PC-3 (cell line): ENCODE results near the gene NNAT. TPM values are rescaled to one million over a fixed set of nuclear protein-coding genes. Genes with fewer than 3 reads are reported as not detected.

Source experiments
- ATAC-seq: fragments of 200-7000 bp; cut with Tn5 transposase; 2 replicates; pipeline ENCODE4 v1.9.1; 2020; ENCODE audit warnings: mild to moderate bottlenecking, moderate library complexity
- BruUV-seq: library from RNA; stranded (reverse); fragments of 400-500 nt; replicated peaks from 2 replicates; lab custom pipeline; 2021; lab: Mats Ljungman, UMichigan
- CTCF ChIA-PET: fragments of 300-600 bp; sonication (Branson Sonifier 250); formaldehyde crosslinking; loops from one replicate; lab custom pipeline; 2022; ENCODE audit warnings: antibody characterized with exemption; lab: Charles Lee
- POLR2A ChIA-PET: fragments of 300-600 bp; sonication (Branson Sonifier 250); formaldehyde crosslinking; loops from one replicate; lab custom pipeline; 2022; ENCODE audit warnings: antibody characterized with exemption; ENCODE audit not compliant: unreplicated experiment; lab: Charles Lee
- DNase-seq: peaks from one replicate; pipeline ENCODE4 v3.0.0-alpha.2; 2015
- H2AFZ ChIP-seq: fragments of 300-600 bp; sonication (generic); 2 replicates; pipeline ENCODE4 v1.6.0; 2016; ENCODE audit warnings: antibody characterized with exemption, low read length
- H3F3A ChIP-seq: fragments of 300-600 bp; sonication (generic); one replicate; pipeline ENCODE4 v1.6.0; 2017; ENCODE audit warnings: antibody characterized with exemption, low read length, control low read depth, mild to moderate bottlenecking; ENCODE audit not compliant: unreplicated experiment
- H3K27ac ChIP-seq: fragments of 300-600 bp; sonication (generic); 2 replicates; pipeline ENCODE4 v1.5.1; 2016; ENCODE audit warnings: mild to moderate bottlenecking, low read length
- H3K27me3 ChIP-seq: fragments of 300-600 bp; sonication (generic); 2 replicates; pipeline ENCODE4 v1.6.1; 2016; ENCODE audit warnings: low read length, mixed read lengths
- H3K36me3 ChIP-seq: fragments of 300-600 bp; sonication (generic); 2 replicates; pipeline ENCODE4 v1.6.1; 2016; ENCODE audit warnings: low read depth, mixed run types, low read length, mixed read lengths
- H3K4me1 ChIP-seq: fragments of 300-600 bp; sonication (generic); 2 replicates; pipeline ENCODE4 v1.5.1; 2016; ENCODE audit warnings: low read length; ENCODE audit not compliant: insufficient read depth
- H3K4me2 ChIP-seq: fragments of 300-600 bp; sonication (generic); 2 replicates; pipeline ENCODE4 v1.6.0; 2016; ENCODE audit warnings: low read length
- H3K4me3 ChIP-seq: fragments of 300-600 bp; sonication (generic); 2 replicates; pipeline ENCODE4 v1.5.1; 2016; ENCODE audit warnings: mild to moderate bottlenecking, low read length, mixed read lengths
- H3K79me2 ChIP-seq: fragments of 300-600 bp; sonication (generic); 2 replicates; pipeline ENCODE4 v1.6.1; 2017; ENCODE audit warnings: low read length, mixed read lengths
- H3K9ac ChIP-seq: fragments of 300-600 bp; sonication (generic); 2 replicates; pipeline ENCODE4 v1.6.0; 2016; ENCODE audit warnings: mild to moderate bottlenecking, low read length
- H3K9me2 ChIP-seq: fragments of 300-600 bp; sonication (generic); replicated peaks from 2 replicates; pipeline ENCODE4 v1.6.1; 2016; ENCODE audit warnings: mixed run types, low read length, mixed read lengths
- H3K9me3 ChIP-seq: fragments of 300-600 bp; sonication (generic); 2 replicates; pipeline ENCODE4 v1.6.1; 2016; ENCODE audit warnings: low read length, mixed read lengths
- H4K20me1 ChIP-seq: fragments of 300-600 bp; sonication (generic); 2 replicates; pipeline ENCODE4 v1.6.1; 2016; ENCODE audit warnings: low read length, mixed read lengths
- CTCF ChIP-seq: fragments of 300-600 bp; sonication (generic); conservative IDR thresholded peaks from 2 replicates; pipeline ENCODE4 v1.5.1; 2017; ENCODE audit warnings: antibody characterized with exemption, low read depth, mild to moderate bottlenecking, low read length
- EZH2 ChIP-seq: fragments of 300-600 bp; sonication (generic); IDR thresholded peaks from one replicate; pipeline ENCODE4 v1.6.1; 2017; ENCODE audit warnings: antibody characterized with exemption, mild to moderate bottlenecking, low read length; ENCODE audit not compliant: unreplicated experiment
- EZH2phosphoT487 ChIP-seq: fragments of 300-600 bp; sonication (generic); IDR thresholded peaks from 2 replicates; pipeline ENCODE4 v1.6.1; 2018; ENCODE audit warnings: mild to moderate bottlenecking, antibody characterized with exemption, low read length, borderline replicate concordance
- intact Hi-C: fragments of 100-400 bp; cut with micrococcal nuclease; formaldehyde crosslinking; loops from 2 replicates; pipeline ENCODE4 v1.9.0; 2023
- total RNA-seq: library from RNA; depleted of rRNA; stranded (reverse); fragments of >200 nt; gene quantifications from 2 replicates; pipeline ENCODE4 v1.2.3, GENCODE V29; 2014; rRNA removed

NNAT gene
- total RNA-seq, 1 experiment from 2014 or later: not detected

GRCh38 chr20:37571033-37571432 is 50.0 kb downstream of the NNAT start:
- Histone ChIP-seq H3K9me2 (no peaks in the 10 kb centered on the region), H3K9ac (no peak overlapping the region), H4K20me1 (no peaks in the 10 kb centered on the region), H3K79me2 (no peaks in the 10 kb centered on the region), H3K36me3 (no peaks in the 10 kb centered on the region), H3K27ac (no peak overlapping the region), H3K4me2 (no peak overlapping the region), H3K4me1 (peaks cover 4% of the 10 kb centered on the region; the same call in 1 of the 2 replicates), H3K4me3 (no peak overlapping the region), H3K27me3 (peaks cover 34% of the 10 kb centered on the region; the same call in 1 of the 2 replicates), H3K9me3 (no peaks in the 10 kb centered on the region), H2AFZ (no peak overlapping the region), H3F3A (no peaks in the 10 kb centered on the region)
- BruUV-seq: no TSS peak
- CTCF ChIA-PET: no interaction called here
- TF ChIP-seq EZH2phosphoT487 (no peak), CTCF (no peak), EZH2 (no peak)
- intact Hi-C loops: no loop called here
- DNase-seq (no peak), ATAC-seq (no peak)
- POLR2A ChIA-PET: no interaction called here

Other genes starting within 250 kb of the NNAT start
- gene MANBAL, start 231.6 kb upstream of the NNAT start, total RNA-seq: 21.9 and 27.5 TPM in 2 replicates
- 55.6 and 82.1 TPM in 2 replicates for gene SRC, start 175.1 kb upstream of the NNAT start, total RNA-seq
- 100 and 120 TPM in 2 replicates for gene BLCAP, start 6.6 kb downstream of the NNAT start, total RNA-seq
- gene CTNNBL1, start 172.8 kb downstream of the NNAT start, total RNA-seq: 49.9 and 50.9 TPM in 2 replicates